ENCODE measurements around the gene RTN1. TPM values are rescaled to one million over a fixed set of nuclear protein-coding genes. Genes with fewer than 3 reads are reported as not detected.

The RTN1 gene
- polyA plus RNA-seq, 1 of the 3 experiments (the other 2 are of a cell fraction), result 1.6 TPM

DNA sequence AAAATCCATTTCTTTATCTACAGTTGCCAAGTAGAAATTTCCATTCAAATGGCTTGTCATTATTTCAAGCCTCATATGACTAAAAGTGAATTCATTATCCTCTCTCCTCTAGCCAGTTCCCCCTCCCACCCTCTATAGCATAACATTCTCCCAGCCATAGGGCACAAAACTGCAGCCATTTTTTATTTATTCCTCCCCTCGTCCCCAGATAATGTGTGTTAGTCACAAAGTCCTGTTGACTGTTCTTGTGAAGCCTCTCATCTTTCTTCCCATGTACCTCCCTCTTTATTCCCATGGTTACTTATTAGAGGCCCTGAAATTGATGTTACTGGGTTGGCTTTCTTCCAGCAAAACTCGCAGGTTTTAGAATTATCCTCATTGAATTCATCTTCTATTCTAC lies 13.2 kb downstream of the RTN1 start:
- Histone ChIP-seq H3K4me3 (ENCODE audit: low read depth in 2 of 2, low read length in 1 of 2) (no peak overlapping the region), H3K9me3 (no peaks in the 10 kb centered on the region), H3K9me2 (no peaks in the 10 kb centered on the region; the same call in 1 of the 2 replicates), H3F3A (replicated peaks; ENCODE audit: insufficient read depth) (no peaks in the 10 kb centered on the region), H3K79me2 (ENCODE audit: insufficient read depth) (no peaks in the 10 kb centered on the region), H2AFZ (ENCODE audit: low read depth) (no peak overlapping the region), H3K27me3 (ENCODE audit: insufficient read depth) (no peaks in the 10 kb centered on the region), H3K4me1 (ENCODE audit: control insufficient read depth in 1 of 2, insufficient read depth in 2 of 2, low read depth in 1 of 2, low read length in 1 of 2) (no peaks in the 10 kb centered on the region), H4K20me1 (ENCODE audit: insufficient read depth) (no peaks in the 10 kb centered on the region), H3K36me3 (replicated peaks in 1 of 2; ENCODE audit: control insufficient read depth in 1 of 2, insufficient read depth in 2 of 2, low read length in 1 of 2) (no peaks in the 10 kb centered on the region), H3K9ac (no peak overlapping the region), H3K27ac (ENCODE audit: low read depth in 2 of 2, low read length in 1 of 2) (no peak overlapping the region), H3K4me2 (no peak overlapping the region)
- ChIA-PET POLR2A (no interaction called here), CTCF (interaction anchor here (0.5 to 1.5 kb wide), 4 partner anchors 25 to 1167 kb away, joined by 3 read pairs; no protein-coding TSS in a partner anchor)
- no peak for DNase-seq
- TF ChIP-seq RCOR1 (IDR thresholded peaks at IDR 0.05; ENCODE audit: low read length), result no peak
- no peak for TF ChIP-seq MEF2A (IDR thresholded peaks at IDR 0.05; ENCODE audit: borderline replicate concordance, low read depth)
- no peak for TF ChIP-seq GABPA (IDR thresholded peaks at IDR 0.05; ENCODE audit: low read depth)
- no peak for TF ChIP-seq YY1 (IDR thresholded peaks at IDR 0.05; ENCODE audit: low read depth)
- TF ChIP-seq, protein P1, sequence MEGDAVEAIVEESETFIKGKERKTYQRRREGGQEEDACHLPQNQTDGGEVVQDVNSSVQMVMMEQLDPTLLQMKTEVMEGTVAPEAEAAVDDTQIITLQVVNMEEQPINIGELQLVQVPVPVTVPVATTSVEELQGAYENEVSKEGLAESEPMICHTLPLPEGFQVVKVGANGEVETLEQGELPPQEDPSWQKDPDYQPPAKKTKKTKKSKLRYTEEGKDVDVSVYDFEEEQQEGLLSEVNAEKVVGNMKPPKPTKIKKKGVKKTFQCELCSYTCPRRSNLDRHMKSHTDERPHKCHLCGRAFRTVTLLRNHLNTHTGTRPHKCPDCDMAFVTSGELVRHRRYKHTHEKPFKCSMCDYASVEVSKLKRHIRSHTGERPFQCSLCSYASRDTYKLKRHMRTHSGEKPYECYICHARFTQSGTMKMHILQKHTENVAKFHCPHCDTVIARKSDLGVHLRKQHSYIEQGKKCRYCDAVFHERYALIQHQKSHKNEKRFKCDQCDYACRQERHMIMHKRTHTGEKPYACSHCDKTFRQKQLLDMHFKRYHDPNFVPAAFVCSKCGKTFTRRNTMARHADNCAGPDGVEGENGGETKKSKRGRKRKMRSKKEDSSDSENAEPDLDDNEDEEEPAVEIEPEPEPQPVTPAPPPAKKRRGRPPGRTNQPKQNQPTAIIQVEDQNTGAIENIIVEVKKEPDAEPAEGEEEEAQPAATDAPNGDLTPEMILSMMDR (IDR thresholded peaks at IDR 0.05), result no peak
- WGBS (ENCODE audit: low lambda C conversion rate), result 3% methylated on average over 2 of the region's 2 CpGs

DNA sequence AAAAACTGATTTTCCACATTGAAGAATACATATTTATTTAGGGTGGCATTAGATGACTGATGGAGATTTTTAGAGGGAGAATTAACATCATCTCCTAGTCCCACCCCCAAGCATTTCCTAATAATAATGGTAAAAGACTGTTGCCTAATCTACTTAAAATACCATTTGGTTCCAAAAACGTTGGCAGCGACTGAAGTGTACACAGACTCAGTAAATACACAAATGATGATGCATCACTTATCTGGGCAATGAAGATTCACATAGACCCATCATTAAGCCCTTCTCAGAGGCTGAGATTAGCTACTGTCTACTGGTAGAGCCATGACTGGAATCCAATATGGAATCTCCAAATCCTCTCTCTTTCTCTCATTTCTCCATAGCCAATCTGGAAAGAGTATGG lies 18.2 kb downstream of the RTN1 start:
- Histone ChIP-seq H2AFZ (ENCODE audit: low read depth) (no peak overlapping the region), H3K4me2 (no peak overlapping the region), H4K20me1 (ENCODE audit: insufficient read depth) (no peaks in the 10 kb centered on the region), H3K9me2 (no peaks in the 10 kb centered on the region), H3K4me3 (ENCODE audit: low read depth in 2 of 2, low read length in 1 of 2) (no peak overlapping the region), H3K27me3 (ENCODE audit: insufficient read depth) (no peaks in the 10 kb centered on the region), H3K9ac (no peak overlapping the region), H3K27ac (ENCODE audit: low read depth in 2 of 2, low read length in 1 of 2) (no peak overlapping the region), H3K79me2 (ENCODE audit: insufficient read depth) (no peaks in the 10 kb centered on the region), H3K36me3 (replicated peaks in 1 of 2; ENCODE audit: control insufficient read depth in 1 of 2, insufficient read depth in 2 of 2, low read length in 1 of 2) (no peaks in the 10 kb centered on the region), H3K4me1 (ENCODE audit: control insufficient read depth in 1 of 2, insufficient read depth in 2 of 2, low read depth in 1 of 2, low read length in 1 of 2) (no peaks in the 10 kb centered on the region), H3F3A (replicated peaks; ENCODE audit: insufficient read depth) (no peaks in the 10 kb centered on the region), H3K9me3 (no peaks in the 10 kb centered on the region)
- no peak for DNase-seq
- ChIA-PET CTCF (no interaction called here), POLR2A (no interaction called here)
- WGBS (ENCODE audit: low lambda C conversion rate), result 20% methylated on average over 2 of the region's 2 CpGs
- no peak for TF ChIP-seq JUND (IDR thresholded peaks at IDR 0.05)
- no peak for TF ChIP-seq YY1 (IDR thresholded peaks at IDR 0.05; ENCODE audit: low read depth)
- no peak for TF ChIP-seq RCOR1 (IDR thresholded peaks at IDR 0.05; ENCODE audit: low read length)
- TF ChIP-seq RXRA (IDR thresholded peaks at IDR 0.05; ENCODE audit: borderline replicate concordance, low read depth), result no peak
- TF ChIP-seq MXI1 (IDR thresholded peaks at IDR 0.05; ENCODE audit: low read depth, low read length), result no peak
- no peak for TF ChIP-seq NRF1 (IDR thresholded peaks at IDR 0.05; ENCODE audit: low read depth, low read length)
- TF ChIP-seq TAF1 (IDR thresholded peaks at IDR 0.05; ENCODE audit: borderline replicate concordance, low read depth, low read length), result no peak
- TF ChIP-seq, protein P2, sequence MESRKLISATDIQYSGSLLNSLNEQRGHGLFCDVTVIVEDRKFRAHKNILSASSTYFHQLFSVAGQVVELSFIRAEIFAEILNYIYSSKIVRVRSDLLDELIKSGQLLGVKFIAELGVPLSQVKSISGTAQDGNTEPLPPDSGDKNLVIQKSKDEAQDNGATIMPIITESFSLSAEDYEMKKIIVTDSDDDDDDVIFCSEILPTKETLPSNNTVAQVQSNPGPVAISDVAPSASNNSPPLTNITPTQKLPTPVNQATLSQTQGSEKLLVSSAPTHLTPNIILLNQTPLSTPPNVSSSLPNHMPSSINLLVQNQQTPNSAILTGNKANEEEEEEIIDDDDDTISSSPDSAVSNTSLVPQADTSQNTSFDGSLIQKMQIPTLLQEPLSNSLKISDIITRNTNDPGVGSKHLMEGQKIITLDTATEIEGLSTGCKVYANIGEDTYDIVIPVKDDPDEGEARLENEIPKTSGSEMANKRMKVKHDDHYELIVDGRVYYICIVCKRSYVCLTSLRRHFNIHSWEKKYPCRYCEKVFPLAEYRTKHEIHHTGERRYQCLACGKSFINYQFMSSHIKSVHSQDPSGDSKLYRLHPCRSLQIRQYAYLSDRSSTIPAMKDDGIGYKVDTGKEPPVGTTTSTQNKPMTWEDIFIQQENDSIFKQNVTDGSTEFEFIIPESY (IDR thresholded peaks at IDR 0.05; ENCODE audit: borderline replicate concordance, low read depth), result no peak
